ENCODE results near the gene PTPRT. TPM values are rescaled to one million over a fixed set of nuclear protein-coding genes. Genes with fewer than 3 reads are reported as not detected.

The PTPRT gene
- total RNA-seq, 1 experiment from 2014 or later = 0.13 TPM

DNA sequence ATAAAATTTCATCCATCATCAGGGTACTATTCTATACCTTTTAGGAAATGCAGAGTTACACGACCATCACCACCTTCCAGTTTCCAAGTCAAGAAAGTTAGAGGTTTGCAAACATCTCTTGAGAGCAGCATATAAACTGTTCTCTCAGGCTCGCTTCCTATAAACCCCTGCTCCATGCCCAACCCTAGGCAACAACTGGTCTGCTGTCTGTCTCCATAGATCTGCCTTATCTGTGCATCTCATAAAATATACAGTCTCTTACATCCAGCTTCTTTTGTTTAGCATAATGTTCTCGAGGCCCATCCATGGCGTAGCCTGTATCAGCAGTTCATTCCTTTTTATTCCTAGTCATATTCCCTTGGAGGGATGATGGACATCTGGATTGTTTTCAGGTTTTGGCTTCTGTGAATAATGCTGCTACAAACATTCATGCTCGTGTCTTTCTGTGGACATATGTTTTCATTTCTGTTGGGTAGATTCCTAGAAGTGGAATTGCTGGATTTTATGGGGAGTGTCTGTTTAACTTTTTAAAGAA, 6.1 kb downstream of the PTPRT start:
- no peak overlapping the region for H3K23ac ChIP-seq (ENCODE audit: insufficient read length, low read depth, low read length)
- no peak overlapping the region for H2BK120ac ChIP-seq (ENCODE audit: low read depth, low read length, poor library complexity, severe bottlenecking)
- H2AFZ ChIP-seq (ENCODE audit: low read length) = no peak overlapping the region
- no peak overlapping the region for H3K27ac ChIP-seq (ENCODE audit: insufficient read length, low read depth, low read length)
- no peak overlapping the region for H4K91ac ChIP-seq (ENCODE audit: insufficient read length, low read depth, low read length)
- H3K4me2 ChIP-seq (ENCODE audit: insufficient read depth, insufficient read length, low read length) = no peak overlapping the region
- no peak overlapping the region for H2BK20ac ChIP-seq (ENCODE audit: low read depth, low read length, poor library complexity, severe bottlenecking)
- no peak for DNase-seq
- no peak overlapping the region for H3K14ac ChIP-seq (ENCODE audit: insufficient read depth, low read length)
- H4K20me1 ChIP-seq (ENCODE audit: control insufficient read depth, insufficient read depth, insufficient read length) = no peaks in the 10 kb centered on the region
- H3K4ac ChIP-seq (ENCODE audit: low read depth, low read length) = no peak overlapping the region
- no peak overlapping the region for H3K9ac ChIP-seq (ENCODE audit: extremely low read depth, insufficient read length, low read length)
- peaks cover 7% of the 10 kb centered on the region for H3K23me2 ChIP-seq (ENCODE audit: insufficient read length, low read depth, low read length, poor library complexity, severe bottlenecking)
- H4K5ac ChIP-seq (ENCODE audit: insufficient read length, low read depth, low read length) = no peak overlapping the region
- H3K4me1 Mint-ChIP-seq = peaks cover 10 to 11% of the 10 kb centered on the region in 2 experiments
- no peak overlapping the region for H3K18ac ChIP-seq (ENCODE audit: insufficient read length, low read depth, low read length)
- H3K27me3 Mint-ChIP-seq (ENCODE audit: low read depth) = peaks cover 61% of the 10 kb centered on the region
- 0 out of 5 replicates have a peak, but pooled peaks cover 0 to 2% of the 10 kb centered on the region in 2 experiments for H3K9me3 Mint-ChIP-seq
- H3K9me3 ChIP-seq (ENCODE audit: control insufficient read depth, low read depth, low read length) = no peaks in the 10 kb centered on the region
- WGBS (ENCODE audit: extremely low coverage, insufficient read length, low lambda C conversion rate) = no CpG with 5 or more reads among the region's 5 CpGs
- peaks cover 7% of the 10 kb centered on the region; the same call in 1 of the 2 replicates for H3K27me3 ChIP-seq (ENCODE audit: insufficient read depth, low read length)
- H2BK12ac ChIP-seq (ENCODE audit: insufficient read length, low read depth, low read length) = no peak overlapping the region
- no peaks in the 10 kb centered on the region for H3K79me1 ChIP-seq (ENCODE audit: insufficient read depth, low read depth, low read length, poor library complexity, severe bottlenecking)
- H3K27ac Mint-ChIP-seq = no peak overlapping the region
- no peak overlapping the region for H2AK5ac ChIP-seq (ENCODE audit: insufficient read length, low read length)
- TF ChIP-seq CTCF (conservative IDR thresholded peaks at IDR 0.05) = no peak
- H3K4me1 ChIP-seq (ENCODE audit: insufficient read depth, low read length) = no peaks in the 10 kb centered on the region
- no peaks in the 10 kb centered on the region; a peak in 1 of 7 replicates for H3K36me3 Mint-ChIP-seq (ENCODE audit: insufficient read depth in 1 of 3, low read depth in 3 of 3)
- no peak overlapping the region for H3K56ac ChIP-seq (ENCODE audit: insufficient read length, low read depth, low read length)
- no peak overlapping the region for H3T11ph ChIP-seq (ENCODE audit: low read length)
- no peak overlapping the region for H4K8ac ChIP-seq (replicated peaks; ENCODE audit: insufficient read length, low read depth, low read length)
- no peak overlapping the region for H3K4me3 Mint-ChIP-seq
- H3K79me2 ChIP-seq (ENCODE audit: insufficient read depth, low read length) = no peaks in the 10 kb centered on the region
- H2BK15ac ChIP-seq (ENCODE audit: low read depth, low read length) = no peak overlapping the region
- no peak overlapping the region for H2BK5ac ChIP-seq (ENCODE audit: insufficient read length, low read length)
